Stimulated activated CD8-positive, alpha-beta memory T cell treated with anti-CD3 and anti-CD28 coated beads, Interleukin-2, amount 100 ng/mL, for 1 hour (primary cell): Measurements from ENCODE around the gene ZNF570.

Source experiments
- DNase-seq, 2 donors: peaks; one replicate each; pipeline ENCODE4 v3.0.0-alpha.2; 2020; ENCODE audit warnings: low read depth in 2 of 2

Gene ZNF570

DNA sequence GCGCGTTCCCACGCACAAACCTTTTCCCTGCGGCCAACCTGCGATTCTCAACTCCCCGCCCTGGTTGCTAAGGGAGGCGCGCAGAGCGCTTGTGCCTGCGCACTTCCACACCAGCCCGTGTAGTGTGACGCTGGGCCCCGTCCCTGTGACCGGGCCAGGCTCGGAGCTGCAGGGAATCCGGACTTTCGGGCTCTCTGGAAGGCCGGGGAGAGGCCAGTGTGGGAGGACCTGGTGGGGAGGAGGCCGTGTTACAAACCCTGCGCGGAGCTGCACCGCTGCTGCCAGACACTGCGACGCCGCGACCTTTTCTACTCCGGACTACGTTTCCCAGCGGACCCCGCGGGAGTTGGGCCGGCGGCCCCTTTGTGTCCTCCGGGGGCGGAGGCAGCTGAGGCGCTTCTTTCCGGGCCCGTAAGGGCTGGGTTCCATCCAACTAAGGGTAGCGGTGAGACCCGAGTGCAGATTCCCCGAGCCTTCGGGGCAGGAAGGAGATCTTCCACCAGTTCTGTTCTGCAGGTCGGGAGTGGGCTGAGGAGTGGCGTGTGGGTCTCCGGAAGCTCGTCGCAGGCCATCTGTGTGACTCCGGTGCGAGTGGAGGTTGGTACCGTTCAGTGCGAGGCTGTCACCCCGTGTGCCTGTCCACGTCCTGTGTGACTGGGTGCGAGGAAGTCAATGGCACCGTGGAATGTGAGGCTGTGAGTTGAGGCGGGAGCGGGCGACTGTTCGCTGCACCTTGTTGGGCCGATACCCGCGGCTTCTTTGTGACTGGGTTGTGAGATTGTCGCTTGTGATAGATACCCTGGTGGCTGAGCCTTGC lies at the start of gene ZNF570:
TSS of gene ZNF570 (plus strand) at position 396 of the 817 bp plus-strand sequence. CDS start 999 bp downstream, outside the sequence.
- DNase-seq, result peak; percentile 82

GRCh38 chr19:37452500-37453245 lies 16.5 kb upstream of the ZNF570 start:
- DNase-seq, result no peak

DNA sequence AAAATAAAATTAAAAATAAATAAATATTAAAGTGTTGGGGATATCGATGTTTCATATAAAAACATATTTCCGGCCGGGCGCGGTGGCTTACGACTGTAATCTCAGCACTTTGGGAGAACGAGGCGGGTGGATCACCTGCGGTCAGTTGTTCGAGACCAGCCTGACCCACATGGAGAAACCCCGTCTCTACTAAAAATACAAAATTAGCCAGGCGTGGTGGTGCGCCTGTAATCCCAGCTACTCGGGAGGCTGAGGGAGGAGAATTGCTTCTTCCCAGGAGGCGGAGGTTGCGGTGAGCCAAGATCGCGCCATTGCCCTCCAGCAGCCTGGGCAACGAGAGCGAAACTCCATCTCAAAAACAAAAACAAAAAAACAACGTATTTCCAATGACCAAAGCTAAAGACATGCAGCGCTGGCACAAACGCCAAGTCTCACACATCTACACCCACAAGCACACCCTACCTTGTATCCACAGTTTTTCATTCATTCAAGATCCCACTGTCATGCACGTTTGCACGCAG lies 2.8 kb upstream of the ZNF570 start:
- DNase-seq, result no peak

- DNase-seq, result peak; percentile 71 to 78
Measured at GRCh38 chr19:37466798-37467607, 2.2 kb upstream of the ZNF570 start, which contains the start of gene ZNF569. ZNF569 (minus strand) TSS chr19:37467444; CDS start chr19:37444921, 22,523 bp downstream.

GRCh38 chr19:37467608-37468090 lies 1.5 kb upstream of the ZNF570 start:
- DNase-seq, result no peak

DNA sequence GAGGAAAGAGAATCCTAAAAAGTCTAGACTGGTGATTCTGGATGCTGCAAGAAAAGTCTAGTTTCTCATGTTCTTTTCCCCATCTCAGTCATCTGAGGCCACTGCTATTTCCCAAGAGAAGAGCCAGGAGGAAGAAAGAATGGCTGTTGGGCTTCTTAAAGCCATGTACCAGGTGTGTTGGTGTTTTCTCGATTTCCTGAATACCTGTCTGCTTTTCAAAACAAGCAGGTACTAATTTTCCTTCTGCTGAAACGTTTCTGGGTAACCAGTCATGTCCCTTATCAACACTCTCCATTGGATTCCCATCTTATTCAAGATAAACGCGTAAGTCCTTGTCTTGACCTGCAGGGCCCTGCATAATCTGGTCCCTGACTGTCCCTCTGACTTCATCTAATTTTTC lies 1.1 kb downstream of the ZNF570 start:
- DNase-seq, result no peak

DNA sequence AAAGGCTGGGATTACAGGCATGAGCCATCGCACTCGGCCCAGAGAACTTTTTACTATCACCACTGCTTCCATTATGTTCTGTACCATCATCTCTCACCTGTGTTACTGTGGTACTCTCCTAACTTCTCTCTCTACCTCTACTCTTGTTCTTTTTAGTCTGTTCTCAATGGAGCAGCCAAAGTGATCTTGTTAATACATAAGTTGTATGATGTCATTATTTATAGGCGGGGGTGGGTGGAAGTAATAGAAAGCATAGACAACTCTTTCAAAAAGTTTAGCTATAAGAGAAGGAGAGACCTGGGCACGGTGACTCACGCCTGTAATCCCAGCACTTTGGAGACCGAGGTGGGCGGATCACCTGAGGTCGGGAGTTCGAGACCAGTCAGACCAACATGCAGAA lies 3.0 kb downstream of the ZNF570 start:
- no peak for DNase-seq

DNA sequence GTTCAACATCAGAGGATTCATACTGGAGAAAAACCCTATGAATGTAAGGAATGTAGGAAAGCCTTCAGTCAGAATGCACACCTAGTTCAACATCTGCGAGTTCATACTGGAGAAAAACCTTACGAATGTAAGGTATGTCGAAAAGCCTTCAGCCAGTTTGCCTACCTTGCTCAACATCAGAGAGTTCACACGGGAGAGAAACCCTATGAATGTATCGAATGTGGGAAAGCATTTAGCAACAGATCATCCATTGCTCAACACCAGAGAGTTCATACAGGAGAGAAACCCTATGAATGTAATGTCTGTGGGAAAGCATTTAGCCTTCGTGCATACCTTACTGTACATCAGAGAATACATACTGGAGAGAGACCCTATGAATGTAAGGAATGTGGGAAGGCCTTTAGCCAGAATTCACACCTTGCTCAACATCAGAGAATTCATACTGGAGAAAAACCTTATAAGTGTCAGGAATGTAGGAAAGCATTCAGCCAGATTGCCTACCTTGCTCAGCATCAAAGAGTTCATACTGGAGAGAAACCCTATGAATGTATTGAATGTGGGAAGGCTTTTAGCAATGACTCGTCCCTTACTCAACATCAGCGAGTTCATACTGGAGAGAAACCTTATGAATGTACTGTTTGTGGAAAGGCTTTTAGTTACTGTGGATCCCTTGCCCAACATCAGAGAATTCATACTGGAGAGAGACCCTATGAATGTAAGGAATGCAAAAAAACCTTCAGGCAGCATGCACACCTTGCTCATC lies 15.4 kb downstream of the ZNF570 start:
- DNase-seq, result no peak

GRCh38 chr19:37492213-37492612 lies 23.1 kb downstream of the ZNF570 start:
- no peak for DNase-seq

GRCh38 chr19:37505958-37506386 lies 36.8 kb downstream of the ZNF570 start:
- DNase-seq, result no peak

- peak; percentile 54 to 70 for DNase-seq
Measured at GRCh38 chr19:37506387-37507166, 37.4 kb downstream of the ZNF570 start, which contains the start of gene ZNF793. ZNF793 (plus strand) TSS chr19:37506939; CDS start chr19:37523440, 16,501 bp downstream.

- no peak for DNase-seq
Measured at GRCh38 chr19:37507167-37507464, 38.0 kb downstream of the ZNF570 start.

GRCh38 chr19:37511186-37511585 lies 42.0 kb downstream of the ZNF570 start:
- DNase-seq, result no peak

GRCh38 chr19:37511821-37512220 lies 42.7 kb downstream of the ZNF570 start:
- DNase-seq, result no peak

DNA sequence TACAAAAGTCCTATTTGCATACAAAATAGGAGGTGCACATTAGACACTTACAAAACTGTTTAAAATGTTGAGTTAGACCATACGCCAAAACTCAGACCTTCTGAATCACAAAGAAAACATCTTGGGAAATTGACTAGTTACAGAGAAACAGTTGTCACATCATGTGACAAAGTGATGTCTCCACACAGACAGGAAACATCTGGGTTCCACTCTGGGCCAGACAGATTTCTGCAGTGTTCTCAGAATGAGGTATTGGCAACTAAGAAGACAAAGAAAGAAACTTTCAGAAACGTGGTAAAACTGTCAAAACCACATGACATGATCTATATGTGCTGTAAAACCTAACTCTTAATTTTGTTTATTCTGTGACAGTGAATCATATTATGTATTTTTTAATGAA lies 44.2 kb downstream of the ZNF570 start:
- DNase-seq, result no peak

- DNase-seq, result no peak
Measured at GRCh38 chr19:37519890-37520289, 50.7 kb downstream of the ZNF570 start.

- DNase-seq, result no peak
Measured at GRCh38 chr19:37537391-37537947, 68.3 kb downstream of the ZNF570 start.
